Right atrium auricular region (tissue), 2 donors: ENCODE measurements around the gene SIRT7. TPM values are rescaled to one million over a fixed set of nuclear protein-coding genes. Genes with fewer than 3 reads are reported as not detected.

Experiments
- DNase-seq: peaks from one replicate; pipeline ENCODE4 v3.0.0-alpha.2; 2019; ENCODE audit warnings: low spot score
- H3K27ac ChIP-seq, 2 donors: fragments of 200-600 bp; sonication (generic); 1 replicate in 1 of 2; 2 replicates in 1 of 2; pipeline ENCODE4 v1.5.1; 2016 to 2019
- H3K27me3 ChIP-seq, 2 donors: fragments of 200-600 bp; sonication (generic); one replicate each; pipeline versions ENCODE4 v1.5.1 to v1.6.0; 2017 to 2019
- H3K36me3 ChIP-seq: fragments of 200-600 bp; sonication (generic); one replicate; pipeline ENCODE4 v1.5.1; 2016
- H3K4me1 ChIP-seq, 2 donors: fragments of 200-600 bp; sonication (generic); one replicate each; pipeline versions ENCODE4 v1.5.1 to v1.6.0; 2017 to 2019
- H3K4me3 ChIP-seq, 2 donors: fragments of 200-600 bp; sonication (generic); 1 replicate in 1 of 2; 2 replicates in 1 of 2; pipeline ENCODE4 v1.5.1; 2017 to 2019; ENCODE audit warnings: mild to moderate bottlenecking in 1 of 2, moderate library complexity in 1 of 2
- H3K9me3 ChIP-seq, 2 donors: fragments of 200-600 bp; sonication (generic); one replicate each; pipeline ENCODE4 v1.5.1; 2019
- total RNA-seq, 2 donors: library from RNA; depleted of rRNA; stranded (reverse); fragments of >200 nt; gene quantifications; one replicate each; pipeline ENCODE4 v1.1.0, GENCODE V29; 2016
- TF ChIP-seq, protein P1 (sequence below), 2 donors: fragments of 200-600 bp; sonication (generic); IDR thresholded peaks; one replicate each; pipeline ENCODE4 v1.5.1; 2019; ENCODE audit warnings: antibody characterized with exemption in 2 of 2

Gene SIRT7
- total RNA-seq, 2 donors from 2014 or later: 2.8 to 4.9 TPM

DNA sequence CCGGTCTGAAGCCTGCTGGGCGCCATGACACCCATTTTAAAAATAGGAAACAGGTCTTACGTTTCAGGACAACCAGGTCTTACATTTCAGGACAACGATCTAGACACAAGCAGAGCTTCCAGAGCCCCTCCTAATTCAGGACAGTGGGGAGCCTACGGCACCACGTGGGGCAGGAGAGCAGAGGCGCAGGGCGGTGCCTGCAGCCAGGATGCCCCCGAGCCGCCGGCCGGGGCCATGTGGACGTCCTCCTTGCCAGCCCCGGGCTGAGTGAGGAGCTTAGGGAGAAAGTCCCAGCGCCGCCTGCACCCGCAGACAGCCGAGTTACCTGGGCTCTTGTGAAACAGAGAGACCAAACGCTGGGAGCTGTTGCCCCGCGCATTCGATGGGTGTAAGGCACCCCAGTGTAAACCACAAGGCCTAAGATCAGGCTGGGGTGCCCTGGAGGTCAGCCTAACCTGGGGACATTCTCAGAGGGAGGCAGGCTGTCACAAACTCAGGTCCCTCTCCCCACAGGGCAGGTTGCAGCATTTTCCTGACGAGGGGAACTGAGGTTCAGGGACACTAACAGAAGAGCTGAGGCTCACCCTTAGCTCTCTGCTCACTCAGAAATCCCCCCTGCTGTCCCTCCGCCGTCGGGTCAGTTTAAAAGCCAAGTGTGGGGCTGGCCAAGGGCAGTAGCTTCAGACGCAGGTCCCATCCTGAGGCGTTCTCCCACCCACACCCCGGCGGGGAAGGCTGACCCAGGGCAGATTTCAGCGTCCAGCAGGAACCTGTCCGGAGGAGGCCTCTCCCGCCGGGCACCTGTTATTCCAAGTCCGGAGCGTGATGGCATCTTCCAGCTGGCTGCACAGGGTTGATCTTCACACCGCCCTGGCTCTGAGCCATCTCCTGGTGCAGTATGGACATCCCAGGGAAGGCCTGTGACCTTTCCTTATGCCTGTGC is 44.8 kb upstream of the SIRT7 start:
- peaks cover 0 to 36% of the 10 kb centered on the region in 2 donors for H3K4me1 ChIP-seq
- no peaks in the 10 kb centered on the region for H3K36me3 ChIP-seq
- DNase-seq: no peak
- no peaks in the 10 kb centered on the region for H3K9me3 ChIP-seq
- peaks cover 11 to 34% of the 10 kb centered on the region in 2 donors for H3K27me3 ChIP-seq
- TF ChIP-seq, protein P1, sequence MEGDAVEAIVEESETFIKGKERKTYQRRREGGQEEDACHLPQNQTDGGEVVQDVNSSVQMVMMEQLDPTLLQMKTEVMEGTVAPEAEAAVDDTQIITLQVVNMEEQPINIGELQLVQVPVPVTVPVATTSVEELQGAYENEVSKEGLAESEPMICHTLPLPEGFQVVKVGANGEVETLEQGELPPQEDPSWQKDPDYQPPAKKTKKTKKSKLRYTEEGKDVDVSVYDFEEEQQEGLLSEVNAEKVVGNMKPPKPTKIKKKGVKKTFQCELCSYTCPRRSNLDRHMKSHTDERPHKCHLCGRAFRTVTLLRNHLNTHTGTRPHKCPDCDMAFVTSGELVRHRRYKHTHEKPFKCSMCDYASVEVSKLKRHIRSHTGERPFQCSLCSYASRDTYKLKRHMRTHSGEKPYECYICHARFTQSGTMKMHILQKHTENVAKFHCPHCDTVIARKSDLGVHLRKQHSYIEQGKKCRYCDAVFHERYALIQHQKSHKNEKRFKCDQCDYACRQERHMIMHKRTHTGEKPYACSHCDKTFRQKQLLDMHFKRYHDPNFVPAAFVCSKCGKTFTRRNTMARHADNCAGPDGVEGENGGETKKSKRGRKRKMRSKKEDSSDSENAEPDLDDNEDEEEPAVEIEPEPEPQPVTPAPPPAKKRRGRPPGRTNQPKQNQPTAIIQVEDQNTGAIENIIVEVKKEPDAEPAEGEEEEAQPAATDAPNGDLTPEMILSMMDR (IDR thresholded peaks at IDR 0.05): no peak
- H3K4me3 ChIP-seq: no peak overlapping the region
- H3K27ac ChIP-seq: no peak overlapping the region

DNA sequence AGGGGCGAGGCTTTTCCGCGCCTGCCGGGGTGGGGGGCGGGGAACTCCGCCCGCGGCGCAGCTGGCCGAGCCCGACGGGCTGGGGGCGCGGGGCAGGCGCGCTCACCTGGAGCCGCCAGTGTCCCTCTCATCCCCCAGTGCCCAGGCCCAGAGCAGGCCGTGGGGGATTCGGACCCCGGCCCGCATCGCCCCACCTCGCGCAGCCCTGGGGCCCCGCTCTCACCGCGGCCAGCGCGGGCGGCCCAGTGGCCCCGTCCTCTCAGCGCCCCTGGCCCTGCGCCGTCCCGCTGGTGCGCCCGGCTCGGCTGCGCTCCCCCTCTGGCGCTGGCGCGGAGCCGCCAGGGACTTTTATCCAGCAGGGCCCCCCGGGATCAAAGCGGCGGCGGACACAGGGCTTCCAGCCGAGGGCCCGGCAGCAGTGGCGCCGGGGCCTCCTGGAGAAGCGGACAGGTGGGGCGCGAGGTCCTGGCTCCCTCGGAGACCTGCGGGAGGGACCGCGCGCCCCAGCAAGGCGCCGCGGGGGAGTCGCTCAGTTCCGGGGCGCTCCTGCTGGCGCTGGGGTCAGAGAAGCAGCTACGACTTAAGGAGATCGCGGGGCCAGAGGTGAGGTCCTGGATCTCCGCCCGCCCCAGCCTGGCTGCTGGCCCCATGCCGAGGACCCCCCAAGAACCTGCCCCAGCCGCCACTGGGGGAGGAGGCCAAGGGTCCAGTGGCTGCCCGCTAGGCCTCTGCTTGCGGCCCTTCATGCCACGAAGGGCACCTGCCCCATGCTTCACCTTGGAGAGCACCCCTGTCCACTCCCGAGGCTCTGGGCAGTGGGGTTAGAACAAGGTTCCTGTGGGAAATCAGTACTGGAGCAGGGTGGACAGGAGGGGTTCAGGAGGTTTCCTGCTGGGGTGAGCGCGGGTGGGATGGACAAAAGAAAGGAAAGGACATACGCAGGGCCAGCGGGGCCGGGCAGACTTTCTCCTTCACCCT is 43.8 kb upstream of the SIRT7 start:
- H3K4me3 ChIP-seq: no peak overlapping the region
- TF ChIP-seq, protein P1 (IDR thresholded peaks at IDR 0.05): no peak
- peaks cover 11 to 34% of the 10 kb centered on the region in 2 donors for H3K27me3 ChIP-seq

GRCh38 chr17:81961087-81961511 is 43.1 kb upstream of the SIRT7 start, which contains the start of gene NOTUM:
NOTUM (minus strand) TSS chr17:81961187; CDS start chr17:81960909, 278 bp downstream.
- Histone ChIP-seq H3K27me3 (peaks cover 11 to 34% of the 10 kb centered on the region in 2 donors), H3K4me1 (peaks cover 0 to 23% of the 10 kb centered on the region in 2 donors), H3K27ac (no peak within 1 kb of the TSS), H3K9me3 (no peaks in the 10 kb centered on the region), H3K4me3 (peak within 1 kb of the TSS; percentile 21 to 49), H3K36me3 (no peaks in the 10 kb centered on the region)
- TF ChIP-seq, protein P1 (IDR thresholded peaks at IDR 0.05): no peak
- DNase-seq: no peak

More for the DNA sequence above, 43.8 kb upstream of the SIRT7 start:
- Histone ChIP-seq H3K27ac (no peak overlapping the region), H3K4me1 (peaks cover 0 to 26% of the 10 kb centered on the region in 2 donors), H3K9me3 (no peaks in the 10 kb centered on the region), H3K36me3 (no peaks in the 10 kb centered on the region)
- DNase-seq: no peak

- no peak for DNase-seq
- peaks cover 11 to 34% of the 10 kb centered on the region in 2 donors for H3K27me3 ChIP-seq
- H3K4me3 ChIP-seq: peak overlapping the region; percentile 21 to 49
Measured at GRCh38 chr17:81960130-81960958, 42.4 kb upstream of the SIRT7 start.

More at GRCh38 chr17:81960130-81960958, 42.4 kb upstream of the SIRT7 start:
- TF ChIP-seq, protein P1 (IDR thresholded peaks at IDR 0.05): no peak
- Histone ChIP-seq H3K27ac (no peak overlapping the region), H3K4me1 (peaks cover 0 to 23% of the 10 kb centered on the region in 2 donors), H3K9me3 (no peaks in the 10 kb centered on the region), H3K36me3 (no peaks in the 10 kb centered on the region)
